ENCODE measurements around the gene CTDSP2. TPM values are rescaled to one million over a fixed set of nuclear protein-coding genes. Genes with fewer than 3 reads are reported as not detected.

The CTDSP2 gene
- total RNA-seq, 1 experiment from 2014 or later = 82.7 TPM

DNA sequence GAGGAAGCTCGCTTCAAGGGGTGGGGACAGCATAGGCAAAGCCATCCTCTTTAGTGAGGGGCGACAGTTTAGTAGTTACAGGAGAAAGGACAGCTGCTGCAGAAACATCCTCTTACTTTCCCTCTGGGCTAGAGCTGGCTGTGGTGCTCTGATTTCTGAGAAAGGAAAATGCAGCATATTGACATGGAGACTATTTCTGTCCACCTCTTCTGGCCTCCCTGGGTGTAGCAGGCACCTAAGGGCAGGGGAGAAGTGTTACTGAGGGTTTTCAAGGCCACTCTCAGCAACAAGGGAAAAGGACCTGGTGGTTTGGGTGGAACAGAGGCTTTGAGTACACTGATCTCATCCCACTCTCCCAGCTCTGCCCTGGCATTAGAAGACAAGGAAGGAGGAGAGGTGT is 40.0 kb upstream of the CTDSP2 start (continued):
- no peak for TF ChIP-seq CTCF (IDR thresholded peaks at IDR 0.05 in 2 of 3, conservative IDR thresholded peaks at IDR 0.05 in 1 of 3; ENCODE audit: borderline replicate concordance in 1 of 3, insufficient read depth in 1 of 3, low read depth in 2 of 3, low read length in 2 of 3)

DNA sequence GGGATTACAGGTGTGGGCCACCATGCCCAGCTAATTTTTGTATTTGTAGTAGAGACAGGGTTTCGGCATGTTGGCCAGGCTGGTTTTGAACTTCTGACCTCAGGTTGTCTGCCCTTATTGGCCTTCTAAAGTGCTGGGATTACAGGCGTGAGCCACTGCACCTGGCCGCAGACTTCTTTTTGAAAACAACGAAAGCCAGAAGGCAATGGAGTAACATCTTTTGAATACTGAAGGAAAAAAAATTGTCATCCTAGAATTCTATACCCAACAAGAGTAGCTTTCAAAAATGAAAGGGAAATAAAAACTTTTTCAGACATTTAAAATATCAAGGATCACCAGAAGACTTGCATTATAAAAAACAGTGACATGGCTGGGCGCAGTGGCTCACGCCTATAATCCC is 38.7 kb upstream of the CTDSP2 start:
- H3K27me3 ChIP-seq (ENCODE audit: insufficient read depth, low read length) = no peaks in the 10 kb centered on the region
- POLR2A ChIA-PET = no interaction called here
- CTCF ChIA-PET = no interaction called here
- H3K36me3 ChIP-seq (ENCODE audit: control insufficient read depth in 1 of 2, insufficient read depth in 2 of 2, low read length in 2 of 2) = no peaks in the 10 kb centered on the region
- TF ChIP-seq ATF3 (IDR thresholded peaks at IDR 0.05) (no peak), TCF7L2 (IDR thresholded peaks at IDR 0.05; ENCODE audit: borderline replicate concordance, extremely low read depth, insufficient read depth, insufficient read length) (no peak), REST (IDR thresholded peaks at IDR 0.05; ENCODE audit: low read depth) (no peak), POLR2A (IDR thresholded peaks at IDR 0.05; ENCODE audit: borderline replicate concordance, extremely low read depth, insufficient read depth, insufficient read length) (no peak), POLR2AphosphoS5 (IDR thresholded peaks at IDR 0.05; ENCODE audit: low read depth, low read length) (no peak), ELF1 (IDR thresholded peaks at IDR 0.05; ENCODE audit: borderline replicate concordance, low read depth) (no peak), JUND (IDR thresholded peaks at IDR 0.05) (no peak), MAX (IDR thresholded peaks at IDR 0.05) (no peak), EZH2phosphoT487 (IDR thresholded peaks at IDR 0.05; ENCODE audit: borderline replicate concordance) (no peak), CEBPB (IDR thresholded peaks at IDR 0.05; ENCODE audit: low read depth) (no peak), CBX3 (IDR thresholded peaks at IDR 0.05; ENCODE audit: low read depth) (no peak), CTCF (IDR thresholded peaks at IDR 0.05 in 2 of 3, conservative IDR thresholded peaks at IDR 0.05 in 1 of 3; ENCODE audit: borderline replicate concordance in 1 of 3, insufficient read depth in 1 of 3, low read depth in 2 of 3, low read length in 2 of 3) (no peak), SP1 (IDR thresholded peaks at IDR 0.05; ENCODE audit: low read depth) (no peak), ZNF274 (IDR thresholded peaks at IDR 0.05; ENCODE audit: low read depth, low read length) (no peak), EZH2 (IDR thresholded peaks at IDR 0.05) (no peak)
- H3K4me2 ChIP-seq (ENCODE audit: low read length) = no peak overlapping the region
- DNase-seq (ENCODE audit: low read depth, low spot score) (no peak), ATAC-seq (no peak)
- H3K9ac ChIP-seq (ENCODE audit: low read length) = no peak overlapping the region
- BruUV-seq (replicated peaks) = no TSS peak
- H3K9me2 ChIP-seq (ENCODE audit: insufficient read depth) = no peaks in the 10 kb centered on the region
- H4K20me1 ChIP-seq (ENCODE audit: insufficient read depth) = no peaks in the 10 kb centered on the region
- no peaks in the 10 kb centered on the region for H3K79me2 ChIP-seq (ENCODE audit: insufficient read depth, low read length)
- no peaks in the 10 kb centered on the region for H3K9me3 ChIP-seq (ENCODE audit: control insufficient read depth in 1 of 2, insufficient read depth in 1 of 2, low read depth in 1 of 2, low read length in 2 of 2)
- H3K4me1 ChIP-seq (ENCODE audit: control insufficient read depth in 1 of 2, insufficient read depth in 2 of 2, low read length in 2 of 2) = peaks cover 12 to 37% of the 10 kb centered on the region in 2 experiments; a peak in 3 of 4 replicates
- intact Hi-C loops (cut with micrococcal nuclease) = no loop called here
- no peak overlapping the region for H2AFZ ChIP-seq (ENCODE audit: low read depth, low read length, poor library complexity, severe bottlenecking)
- H3K4me3 ChIP-seq (replicated peaks in 1 of 2; ENCODE audit: low read depth in 1 of 2, low read length in 2 of 2) = no peak overlapping the region
- RAD21 ChIA-PET (ENCODE audit: low non-redundant PET in 1 of 2, low total read pairs in 2 of 2, uncharacterized antibody in 2 of 2, unreplicated experiment in 2 of 2) = no interaction called here
- no peak overlapping the region for H3K27ac ChIP-seq (ENCODE audit: low read depth, low read length)

All from HCT116 (cell line).